GM21619 (cell line): ENCODE data around the gene FGD2.

ENCODE experiments used
- ATAC-seq: cut with Tn5 transposase; IDR thresholded peaks from one replicate; pipeline ENCODE4 v1.9.1; 2021; ENCODE audit not compliant: unreplicated experiment

The FGD2 gene, protein sequence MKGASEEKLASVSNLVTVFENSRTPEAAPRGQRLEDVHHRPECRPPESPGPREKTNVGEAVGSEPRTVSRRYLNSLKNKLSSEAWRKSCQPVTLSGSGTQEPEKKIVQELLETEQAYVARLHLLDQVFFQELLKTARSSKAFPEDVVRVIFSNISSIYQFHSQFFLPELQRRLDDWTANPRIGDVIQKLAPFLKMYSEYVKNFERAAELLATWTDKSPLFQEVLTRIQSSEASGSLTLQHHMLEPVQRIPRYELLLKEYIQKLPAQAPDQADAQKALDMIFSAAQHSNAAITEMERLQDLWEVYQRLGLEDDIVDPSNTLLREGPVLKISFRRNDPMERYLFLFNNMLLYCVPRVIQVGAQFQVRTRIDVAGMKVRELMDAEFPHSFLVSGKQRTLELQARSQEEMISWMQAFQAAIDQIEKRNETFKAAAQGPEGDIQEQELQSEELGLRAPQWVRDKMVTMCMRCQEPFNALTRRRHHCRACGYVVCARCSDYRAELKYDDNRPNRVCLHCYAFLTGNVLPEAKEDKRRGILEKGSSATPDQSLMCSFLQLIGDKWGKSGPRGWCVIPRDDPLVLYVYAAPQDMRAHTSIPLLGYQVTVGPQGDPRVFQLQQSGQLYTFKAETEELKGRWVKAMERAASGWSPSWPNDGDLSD

DNA sequence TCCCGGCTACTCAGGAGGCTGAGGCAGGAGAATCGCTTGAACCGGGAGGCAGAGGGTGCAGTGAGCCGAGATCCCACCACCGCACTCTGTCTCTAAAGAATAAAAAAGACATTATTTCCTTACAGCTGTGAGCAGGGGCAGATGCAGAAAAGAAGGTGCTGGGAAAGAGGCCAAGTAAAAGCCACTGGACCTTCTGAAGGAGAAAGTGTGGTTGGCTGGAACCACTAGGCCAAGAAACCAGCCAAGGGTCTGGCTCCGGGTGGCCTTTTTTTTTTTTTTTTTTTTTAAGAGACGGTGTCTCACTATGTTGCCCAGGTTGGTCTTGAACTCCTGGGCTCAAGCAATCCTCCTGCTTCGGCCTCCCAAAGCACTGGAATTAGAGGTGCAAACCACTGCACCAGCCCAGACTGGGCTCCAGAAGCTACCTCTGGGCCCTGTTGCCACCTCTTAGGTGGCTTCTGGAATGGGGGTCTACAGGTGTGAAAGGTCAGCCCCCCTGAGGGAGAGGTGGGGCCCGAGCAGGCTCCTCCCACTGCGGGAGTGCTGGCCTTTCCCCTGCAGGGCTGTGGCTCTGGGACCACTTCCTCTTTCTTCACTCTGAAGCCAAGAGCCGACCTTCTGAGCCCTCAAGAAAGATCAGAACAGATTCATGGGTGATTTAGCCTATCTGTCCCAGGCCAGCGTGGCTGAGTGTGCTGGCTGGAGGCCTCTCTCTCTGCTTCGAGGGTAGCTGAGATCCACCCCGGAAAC is at the start of gene FGD2:
Gene FGD2 (plus strand): TSS at position 595 of the 750 bp plus-strand sequence. CDS start 163 bp downstream, outside the sequence.
- peak; percentile 51 for ATAC-seq

DNA sequence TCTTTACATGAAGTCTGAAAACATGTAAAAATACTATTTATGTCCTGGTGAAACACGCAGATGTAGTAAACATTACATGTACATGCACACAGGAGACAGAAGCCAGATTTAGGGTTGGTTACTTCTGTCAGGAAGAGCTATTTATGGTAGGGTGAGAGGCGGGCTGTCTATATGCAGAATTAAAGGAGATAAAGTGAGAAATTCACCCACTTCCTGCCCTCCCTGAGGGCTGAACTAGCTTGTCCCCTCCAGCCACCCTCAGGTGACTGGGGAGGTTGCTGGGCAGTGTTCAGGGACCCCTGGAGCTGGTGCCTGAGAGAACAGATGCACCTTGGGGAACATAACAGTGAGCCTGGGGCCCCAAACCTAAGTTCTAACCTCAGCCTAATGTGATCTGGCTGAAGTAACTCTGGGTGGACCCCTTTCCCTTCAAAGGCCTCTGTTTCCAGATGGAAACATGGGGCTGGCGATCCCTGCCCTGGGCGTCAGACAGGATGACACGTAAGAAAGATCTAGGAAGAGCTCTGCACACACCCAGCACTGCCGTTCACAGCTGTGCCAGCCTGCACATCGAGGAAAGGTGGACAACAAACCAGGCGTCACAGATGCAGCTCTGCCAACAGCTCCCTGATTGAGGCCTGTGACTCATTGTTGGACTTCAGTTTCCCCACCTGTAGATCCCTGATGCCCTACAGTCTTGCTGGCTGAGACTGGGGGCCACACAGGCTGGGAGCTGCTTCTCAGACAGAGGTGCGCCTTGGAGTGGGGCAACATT is 49.6 kb upstream of the FGD2 start:
- no peak for ATAC-seq

- no peak for ATAC-seq
Observed at GRCh38 chr6:36956446-36956820, 49.0 kb upstream of the FGD2 start.

GRCh38 chr6:36957773-36958271 is 47.6 kb upstream of the FGD2 start:
- no peak for ATAC-seq

- ATAC-seq = no peak
Observed at GRCh38 chr6:36958775-36959554, 46.5 kb upstream of the FGD2 start.

DNA sequence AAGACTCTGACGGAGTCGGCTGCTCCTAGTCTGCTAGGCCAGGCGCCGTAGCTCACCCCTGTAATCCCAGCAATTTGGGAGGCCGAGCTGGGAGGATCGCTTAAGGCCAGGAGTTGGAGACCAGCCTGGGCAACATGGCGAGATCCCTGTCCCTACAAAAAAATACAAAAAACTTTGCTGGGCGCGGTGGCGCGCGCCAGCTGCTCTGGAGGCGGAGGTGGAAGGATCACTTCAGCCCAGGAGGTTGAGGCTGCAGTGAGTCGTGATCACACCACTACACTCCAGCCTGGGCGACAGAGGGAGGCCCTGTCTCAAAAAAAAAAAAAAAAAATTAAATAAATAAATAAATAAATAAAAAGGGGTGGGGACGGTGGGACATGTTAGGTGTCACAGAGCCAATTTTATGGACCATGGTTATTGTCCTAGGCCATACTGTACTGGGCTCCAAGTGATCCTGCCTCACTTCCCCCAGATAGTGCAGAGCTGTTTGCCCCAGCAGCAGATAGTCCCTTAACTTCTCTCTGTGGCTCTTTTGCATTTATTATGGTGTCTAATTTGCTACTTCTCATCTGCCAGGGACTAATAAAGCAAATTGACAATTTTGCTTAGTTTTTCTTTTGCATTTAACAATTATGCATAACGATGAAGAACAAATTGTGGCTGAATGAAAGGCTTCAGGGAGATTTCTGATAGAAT is 45.8 kb upstream of the FGD2 start:
- ATAC-seq = no peak

DNA sequence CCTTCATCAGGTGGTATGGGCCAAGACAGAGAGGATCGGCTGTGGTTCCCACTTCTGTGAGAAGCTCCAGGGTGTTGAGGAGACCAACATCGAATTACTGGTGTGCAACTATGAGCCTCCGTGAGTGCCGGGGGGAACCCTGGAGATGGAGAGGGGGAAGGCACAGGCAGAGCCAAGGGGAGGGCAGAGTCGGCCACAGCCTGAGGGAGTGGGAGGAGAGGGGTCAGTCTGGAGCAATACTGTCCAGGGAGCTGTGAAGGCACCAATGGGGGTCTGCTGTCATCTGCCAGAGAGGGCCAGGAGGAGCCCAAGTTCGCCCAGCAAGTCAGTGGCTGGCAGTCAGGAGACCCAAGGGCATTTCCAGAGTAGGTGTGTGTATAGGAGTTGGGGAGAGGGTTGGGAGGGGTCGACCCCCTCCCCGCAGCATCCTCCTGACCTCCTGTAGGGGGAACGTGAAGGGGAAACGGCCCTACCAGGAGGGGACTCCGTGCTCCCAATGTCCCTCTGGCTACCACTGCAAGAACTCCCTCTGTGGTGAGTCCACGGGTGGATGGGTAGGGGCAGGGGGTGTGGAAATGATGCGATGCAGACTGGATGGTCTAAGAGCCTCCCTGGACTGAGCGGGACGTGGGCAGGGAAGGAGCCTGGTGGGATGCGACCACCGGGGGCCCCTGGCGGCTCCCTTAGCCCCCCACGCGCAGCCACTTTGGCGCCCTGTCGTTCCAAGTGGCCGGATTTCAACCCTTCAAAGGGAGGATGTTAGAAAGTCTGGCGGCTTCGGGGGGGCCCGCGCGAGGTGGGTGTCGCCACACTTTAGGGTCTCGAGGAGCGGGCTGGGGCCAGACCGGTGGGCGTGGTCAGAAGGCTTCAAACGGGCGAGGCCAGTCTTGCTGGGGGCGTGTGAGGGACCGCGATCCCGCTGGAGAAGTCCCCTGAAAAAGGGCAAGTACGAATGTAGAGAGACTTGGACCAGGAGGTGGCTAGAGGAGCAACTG is 43.7 kb upstream of the FGD2 start:
- no peak for ATAC-seq

DNA sequence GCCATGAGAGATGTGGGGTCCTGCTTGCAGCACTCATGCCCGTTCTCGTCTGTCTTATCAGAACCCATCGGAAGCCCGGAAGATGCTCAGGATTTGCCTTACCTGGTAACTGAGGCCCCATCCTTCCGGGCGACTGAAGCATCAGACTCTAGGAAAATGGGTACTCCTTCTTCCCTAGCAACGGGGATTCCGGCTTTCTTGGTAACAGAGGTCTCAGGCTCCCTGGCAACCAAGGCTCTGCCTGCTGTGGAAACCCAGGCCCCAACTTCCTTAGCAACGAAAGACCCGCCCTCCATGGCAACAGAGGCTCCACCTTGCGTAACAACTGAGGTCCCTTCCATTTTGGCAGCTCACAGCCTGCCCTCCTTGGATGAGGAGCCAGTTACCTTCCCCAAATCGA is 42.6 kb upstream of the FGD2 start:
- no peak for ATAC-seq

GRCh38 chr6:36963451-36964290 is 41.8 kb upstream of the FGD2 start:
- no peak for ATAC-seq

DNA sequence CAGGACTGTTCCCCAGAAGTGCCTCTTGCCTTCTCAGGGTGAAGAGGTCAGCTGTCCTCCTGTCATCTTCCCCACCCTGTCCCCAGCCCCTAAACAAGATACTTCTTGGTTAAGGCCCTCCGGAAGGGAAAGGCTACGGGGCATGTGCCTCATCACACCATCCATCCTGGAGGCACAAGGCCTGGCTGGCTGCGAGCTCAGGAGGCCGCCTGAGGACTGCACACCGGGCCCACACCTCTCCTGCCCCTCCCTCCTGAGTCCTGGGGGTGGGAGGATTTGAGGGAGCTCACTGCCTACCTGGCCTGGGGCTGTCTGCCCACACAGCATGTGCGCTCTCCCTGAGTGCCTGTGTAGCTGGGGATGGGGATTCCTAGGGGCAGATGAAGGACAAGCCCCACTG is 41.1 kb upstream of the FGD2 start:
- no peak for ATAC-seq

DNA sequence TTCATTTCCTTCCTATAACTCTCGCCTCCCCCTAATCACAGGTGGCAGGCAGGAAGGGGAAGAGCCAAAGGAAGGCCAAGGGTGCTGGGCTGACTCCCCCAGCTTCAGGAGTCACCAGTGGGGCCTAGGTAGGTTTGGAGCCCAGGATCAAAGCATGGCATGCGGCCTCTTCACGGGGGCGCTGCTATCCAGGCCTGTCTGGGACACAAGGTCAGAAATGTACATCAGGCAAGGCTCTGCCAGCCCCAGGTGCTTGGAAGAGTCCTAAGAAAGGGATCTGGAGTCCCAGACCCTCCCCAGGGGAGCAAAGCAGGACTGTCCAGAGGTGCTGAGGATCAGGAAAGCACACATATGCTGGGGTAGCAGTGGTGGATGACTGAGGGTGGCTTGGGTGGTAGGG is 40.5 kb upstream of the FGD2 start:
- ATAC-seq = no peak

GRCh38 chr6:36967301-36967700 is 38.2 kb upstream of the FGD2 start:
- no peak for ATAC-seq

DNA sequence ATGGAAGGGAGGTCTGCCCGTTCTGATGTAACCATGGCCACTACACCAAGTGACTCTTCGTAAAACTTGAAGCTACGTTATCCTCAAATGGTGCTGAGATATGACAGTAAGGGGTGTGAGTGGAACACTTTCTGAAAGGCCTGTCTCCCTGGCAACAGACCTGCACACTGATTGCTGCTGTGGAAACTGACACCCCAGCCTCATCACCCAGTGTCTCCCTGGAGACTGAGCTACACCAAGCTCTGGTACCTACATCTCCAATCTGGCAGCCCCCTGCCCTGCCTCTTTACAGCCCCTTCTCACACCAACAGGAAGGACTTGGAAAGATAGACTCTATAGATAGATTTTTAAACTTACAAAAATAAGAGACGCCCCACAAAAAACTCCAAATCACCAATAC is 37.7 kb upstream of the FGD2 start:
- no peak for ATAC-seq

DNA sequence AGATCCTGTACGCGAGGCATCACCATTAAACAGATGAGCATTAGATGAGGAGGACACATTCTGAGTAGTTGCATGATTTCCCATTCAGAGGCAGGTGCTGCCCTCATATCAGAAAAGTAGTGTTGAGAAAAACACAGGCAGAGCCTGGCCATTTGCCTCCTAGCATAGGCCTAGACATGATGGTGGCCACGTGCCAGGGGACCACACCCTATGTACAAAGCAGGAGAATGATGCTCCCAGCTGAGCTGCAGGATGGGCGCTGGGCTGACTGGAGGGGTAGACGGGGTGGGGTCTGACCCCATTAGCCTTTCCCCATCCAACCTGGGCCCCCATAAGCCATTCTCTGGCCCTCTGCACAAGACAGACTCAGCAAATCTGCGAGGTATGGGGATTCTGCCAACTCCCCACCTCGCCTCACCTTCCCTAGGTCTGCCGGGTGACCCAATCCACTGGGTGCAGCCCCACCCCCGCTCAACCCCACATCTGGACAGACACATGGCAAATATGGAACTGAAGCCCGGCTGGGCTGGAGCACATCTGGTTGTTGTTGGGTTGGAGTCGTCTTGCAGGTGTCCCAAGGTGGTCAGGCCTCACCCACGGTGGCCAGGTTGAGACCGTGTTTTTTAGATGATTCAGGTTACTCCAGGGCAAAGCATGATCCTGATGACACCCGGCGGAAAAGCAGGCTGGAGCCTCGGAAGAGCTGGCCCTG is 37.0 kb upstream of the FGD2 start:
- no peak for ATAC-seq

GRCh38 chr6:36969240-36969691 is 36.2 kb upstream of the FGD2 start:
- no peak for ATAC-seq

DNA sequence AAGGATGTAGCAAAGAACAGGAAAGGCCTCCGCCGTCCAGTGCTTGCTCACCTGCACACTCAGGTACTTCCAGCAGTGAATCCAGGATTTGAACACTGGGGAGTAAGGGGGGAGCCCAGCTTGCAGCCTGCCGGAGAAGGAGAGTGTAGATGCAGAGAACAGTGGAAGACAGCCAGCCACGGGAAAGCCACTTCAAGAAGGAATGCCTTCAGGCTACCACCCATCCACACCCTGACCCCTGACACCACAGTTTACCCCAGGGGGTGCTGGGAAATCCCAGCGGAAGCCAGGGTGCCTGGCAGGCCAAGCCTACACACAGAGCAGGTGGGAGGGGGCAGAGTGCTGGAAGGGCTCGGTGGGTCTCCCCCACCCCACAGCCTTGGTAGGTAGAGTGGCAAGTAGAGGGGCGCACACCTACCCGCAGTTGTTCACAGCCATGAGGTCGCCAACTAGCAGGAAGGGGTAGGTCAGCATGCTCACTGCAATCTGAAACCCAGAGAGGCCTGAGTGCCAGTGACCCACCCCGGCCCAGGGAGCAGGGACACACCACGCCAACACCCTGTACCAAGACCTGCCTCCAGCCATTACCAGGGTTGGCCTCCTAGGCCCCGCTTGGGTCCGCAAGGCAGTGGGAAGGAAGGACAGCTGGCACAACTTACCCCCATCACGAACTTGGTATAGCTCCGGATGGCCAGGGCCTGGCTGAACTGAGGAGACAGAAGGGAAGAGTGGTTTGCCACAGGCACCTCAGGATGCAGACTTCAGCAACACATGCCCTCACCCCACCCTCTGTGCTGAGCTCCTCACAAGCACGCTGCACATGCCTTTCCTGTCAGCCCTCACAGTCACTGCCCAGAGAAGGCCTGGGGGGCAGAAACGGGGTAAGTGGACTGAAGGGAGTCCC is 35.2 kb upstream of the FGD2 start:
- no peak for ATAC-seq
